Activated CD8-positive, alpha-beta memory T cell treated with anti-CD3 and anti-CD28 coated beads, Interleukin-2, amount 50 U/mL, for 24 hours (primary cell): Measurements from ENCODE around the gene C16orf95.
"Not testable (repeated sequence)": the region's sequence is repeated elsewhere in the genome, so short reads cannot be mapped to it uniquely, and the experiment has no call there.

ENCODE experiments used
- DNase-seq: peaks from one replicate; pipeline ENCODE4 v3.0.0-alpha.2; 2020; ENCODE audit errors: extremely low read depth

The C16orf95 gene

GRCh38 chr16:87291944-87292343 is 25.2 kb downstream of the C16orf95 start:
- no peak for DNase-seq

- DNase-seq, result no peak
These were observed 28.3 kb downstream of the C16orf95 start for GRCh38 chr16:87288753-87289362.

GRCh38 chr16:87286839-87287626 is 30.2 kb downstream of the C16orf95 start:
- DNase-seq, result no peak

GRCh38 chr16:87284183-87284582 is 33.0 kb downstream of the C16orf95 start:
- no peak for DNase-seq

GRCh38 chr16:87279094-87279658 is 38.0 kb downstream of the C16orf95 start:
- DNase-seq, result no peak

GRCh38 chr16:87278191-87279093 is 38.8 kb downstream of the C16orf95 start:
- no peak for DNase-seq

GRCh38 chr16:87276924-87277323 is 40.3 kb downstream of the C16orf95 start:
- no peak for DNase-seq

- DNase-seq, result no peak
These were observed 41.0 kb downstream of the C16orf95 start for GRCh38 chr16:87276091-87276701.

- no peak for DNase-seq
These were observed 42.4 kb downstream of the C16orf95 start for GRCh38 chr16:87274794-87275193.

GRCh38 chr16:87273471-87274030 is 43.6 kb downstream of the C16orf95 start:
- no peak for DNase-seq

- no peak for DNase-seq
These were observed 45.9 kb downstream of the C16orf95 start for GRCh38 chr16:87271256-87271655.

GRCh38 chr16:87267566-87267965 is 49.6 kb downstream of the C16orf95 start:
- DNase-seq, result no peak

GRCh38 chr16:87266846-87267245 is 50.3 kb downstream of the C16orf95 start:
- DNase-seq, result no peak

GRCh38 chr16:87265261-87265660 is 51.9 kb downstream of the C16orf95 start:
- DNase-seq, result no peak

GRCh38 chr16:87264634-87265033 is 52.6 kb downstream of the C16orf95 start:
- DNase-seq, result no peak

GRCh38 chr16:87263418-87264052 is 53.7 kb downstream of the C16orf95 start:
- DNase-seq, result no peak

- DNase-seq, result no peak
These were observed 57.8 kb downstream of the C16orf95 start for GRCh38 chr16:87259431-87259830.

- DNase-seq, result not testable (repeated sequence)
These were observed 58.5 kb downstream of the C16orf95 start for GRCh38 chr16:87258653-87259052.

- no peak for DNase-seq
These were observed 61.3 kb downstream of the C16orf95 start for GRCh38 chr16:87255866-87256265.

- DNase-seq, result no peak
These were observed 62.5 kb downstream of the C16orf95 start for GRCh38 chr16:87254734-87255133.

- no peak for DNase-seq
These were observed 62.9 kb downstream of the C16orf95 start for GRCh38 chr16:87254296-87254695.
